Breast epithelium (tissue), 3 donors: ENCODE measurements around the gene ANLN.

Source experiments
- CTCF ChIP-seq, 3 donors: fragments of 450-650 bp; IDR thresholded peaks; one replicate each; pipeline ENCODE4 v1.5.1; 2016 to 2017; ENCODE audit warnings: antibody characterized with exemption in 3 of 3, mild to moderate bottlenecking in 3 of 3, moderate library complexity in 3 of 3
- POLR2A ChIP-seq: fragments of 450-650 bp; IDR thresholded peaks from one replicate; pipeline ENCODE4 v1.6.1; 2016; ENCODE audit warnings: antibody characterized with exemption, mild to moderate bottlenecking, moderate library complexity
- POLR2AphosphoS5 ChIP-seq, 3 donors: sonication (generic); formaldehyde crosslinking; IDR thresholded peaks; one replicate each; pipeline ENCODE4 v1.6.1; 2017; ENCODE audit warnings: antibody characterized with exemption in 3 of 3

DNA sequence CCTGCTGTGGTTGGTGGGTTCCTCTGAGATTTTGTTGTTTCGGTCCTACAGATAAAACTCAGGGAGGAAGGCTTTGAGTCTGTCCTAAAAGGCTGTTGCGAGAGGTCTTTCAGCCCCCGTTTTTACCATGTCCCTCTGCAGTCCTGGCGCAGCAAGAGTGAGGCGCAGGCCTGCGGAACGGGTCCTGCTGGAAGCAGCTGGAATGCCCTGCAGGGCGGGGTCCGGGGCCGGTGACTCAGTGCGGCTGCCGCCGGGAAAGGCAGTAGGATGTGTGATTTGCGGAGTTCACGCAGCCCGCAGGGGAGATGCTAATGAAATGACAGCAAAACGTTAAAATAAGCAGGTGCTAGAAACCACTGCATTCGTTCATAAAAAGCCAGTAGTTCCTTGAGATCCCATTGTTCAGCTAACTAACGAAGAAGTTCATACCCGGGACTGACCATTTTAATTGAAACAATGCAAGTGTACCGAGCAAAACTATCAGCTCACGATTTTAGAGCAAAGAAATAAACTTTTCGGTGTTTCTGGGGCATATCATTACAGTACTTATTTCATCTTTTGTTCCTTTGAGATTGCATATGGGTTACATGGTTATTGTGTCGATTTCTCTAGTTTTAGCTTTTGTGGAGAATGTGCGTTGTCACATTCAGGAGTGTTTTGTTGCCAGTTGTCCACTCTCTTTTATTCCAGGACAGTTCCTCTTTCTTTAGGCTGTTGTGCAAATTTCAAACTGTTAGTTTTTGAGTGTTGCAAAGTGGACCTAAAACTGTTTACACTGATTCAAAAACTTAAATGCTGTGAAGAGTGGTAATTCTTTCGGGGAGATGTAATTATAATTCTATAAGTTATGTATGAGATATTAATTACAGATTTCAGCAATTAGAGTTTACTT lies 783 bp downstream of the ANLN start:
- TF ChIP-seq CTCF (IDR thresholded peaks at IDR 0.05): no peak
- no peak for TF ChIP-seq POLR2A
- no peak for TF ChIP-seq POLR2AphosphoS5 (IDR thresholded peaks at IDR 0.05)
